ENCODE results near the gene CRYGC. TPM values are rescaled to one million over a fixed set of nuclear protein-coding genes. Genes with fewer than 3 reads are reported as not detected.

The CRYGC gene
- total RNA-seq, 1 experiment from 2014 or later, result not detected

- DNase-seq (ENCODE audit: low read depth, low spot score) (no peak), ATAC-seq (no peak)
- TF ChIP-seq TCF7L2 (IDR thresholded peaks at IDR 0.05; ENCODE audit: low read depth, low read length) (no peak), SIN3A (IDR thresholded peaks at IDR 0.05; ENCODE audit: borderline replicate concordance, insufficient read depth, low read depth, low read length) (no peak), POLR2AphosphoS5 (IDR thresholded peaks at IDR 0.05; ENCODE audit: low read depth, low read length) (no peak)
- TF ChIP-seq, protein P1, sequence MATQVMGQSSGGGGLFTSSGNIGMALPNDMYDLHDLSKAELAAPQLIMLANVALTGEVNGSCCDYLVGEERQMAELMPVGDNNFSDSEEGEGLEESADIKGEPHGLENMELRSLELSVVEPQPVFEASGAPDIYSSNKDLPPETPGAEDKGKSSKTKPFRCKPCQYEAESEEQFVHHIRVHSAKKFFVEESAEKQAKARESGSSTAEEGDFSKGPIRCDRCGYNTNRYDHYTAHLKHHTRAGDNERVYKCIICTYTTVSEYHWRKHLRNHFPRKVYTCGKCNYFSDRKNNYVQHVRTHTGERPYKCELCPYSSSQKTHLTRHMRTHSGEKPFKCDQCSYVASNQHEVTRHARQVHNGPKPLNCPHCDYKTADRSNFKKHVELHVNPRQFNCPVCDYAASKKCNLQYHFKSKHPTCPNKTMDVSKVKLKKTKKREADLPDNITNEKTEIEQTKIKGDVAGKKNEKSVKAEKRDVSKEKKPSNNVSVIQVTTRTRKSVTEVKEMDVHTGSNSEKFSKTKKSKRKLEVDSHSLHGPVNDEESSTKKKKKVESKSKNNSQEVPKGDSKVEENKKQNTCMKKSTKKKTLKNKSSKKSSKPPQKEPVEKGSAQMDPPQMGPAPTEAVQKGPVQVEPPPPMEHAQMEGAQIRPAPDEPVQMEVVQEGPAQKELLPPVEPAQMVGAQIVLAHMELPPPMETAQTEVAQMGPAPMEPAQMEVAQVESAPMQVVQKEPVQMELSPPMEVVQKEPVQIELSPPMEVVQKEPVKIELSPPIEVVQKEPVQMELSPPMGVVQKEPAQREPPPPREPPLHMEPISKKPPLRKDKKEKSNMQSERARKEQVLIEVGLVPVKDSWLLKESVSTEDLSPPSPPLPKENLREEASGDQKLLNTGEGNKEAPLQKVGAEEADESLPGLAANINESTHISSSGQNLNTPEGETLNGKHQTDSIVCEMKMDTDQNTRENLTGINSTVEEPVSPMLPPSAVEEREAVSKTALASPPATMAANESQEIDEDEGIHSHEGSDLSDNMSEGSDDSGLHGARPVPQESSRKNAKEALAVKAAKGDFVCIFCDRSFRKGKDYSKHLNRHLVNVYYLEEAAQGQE (IDR thresholded peaks at IDR 0.05; ENCODE audit: insufficient read depth in 1 of 2, low read depth in 2 of 2, low read length in 1 of 2), result no peak
- TF ChIP-seq, protein P2, sequence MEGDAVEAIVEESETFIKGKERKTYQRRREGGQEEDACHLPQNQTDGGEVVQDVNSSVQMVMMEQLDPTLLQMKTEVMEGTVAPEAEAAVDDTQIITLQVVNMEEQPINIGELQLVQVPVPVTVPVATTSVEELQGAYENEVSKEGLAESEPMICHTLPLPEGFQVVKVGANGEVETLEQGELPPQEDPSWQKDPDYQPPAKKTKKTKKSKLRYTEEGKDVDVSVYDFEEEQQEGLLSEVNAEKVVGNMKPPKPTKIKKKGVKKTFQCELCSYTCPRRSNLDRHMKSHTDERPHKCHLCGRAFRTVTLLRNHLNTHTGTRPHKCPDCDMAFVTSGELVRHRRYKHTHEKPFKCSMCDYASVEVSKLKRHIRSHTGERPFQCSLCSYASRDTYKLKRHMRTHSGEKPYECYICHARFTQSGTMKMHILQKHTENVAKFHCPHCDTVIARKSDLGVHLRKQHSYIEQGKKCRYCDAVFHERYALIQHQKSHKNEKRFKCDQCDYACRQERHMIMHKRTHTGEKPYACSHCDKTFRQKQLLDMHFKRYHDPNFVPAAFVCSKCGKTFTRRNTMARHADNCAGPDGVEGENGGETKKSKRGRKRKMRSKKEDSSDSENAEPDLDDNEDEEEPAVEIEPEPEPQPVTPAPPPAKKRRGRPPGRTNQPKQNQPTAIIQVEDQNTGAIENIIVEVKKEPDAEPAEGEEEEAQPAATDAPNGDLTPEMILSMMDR (IDR thresholded peaks at IDR 0.05), result no peak
- in situ Hi-C loops (cut with HindIII; ENCODE audit: low pct_unique_long_range_greater_than_20kb, low sequenced_read_pairs) (no loop called here), intact Hi-C loops (cut with micrococcal nuclease; ENCODE audit: unreplicated experiment) (no loop called here)
- Histone ChIP-seq H3K4me3 (ENCODE audit: low read depth in 2 of 2, low read length in 2 of 2) (no peak overlapping the region), H3K4me1 (ENCODE audit: control insufficient read depth, insufficient read depth, low read length) (no peaks in the 10 kb centered on the region), H3K9me3 (ENCODE audit: control insufficient read depth, insufficient read depth, low read depth, low read length) (no peaks in the 10 kb centered on the region), H3K27me3 (ENCODE audit: control insufficient read depth, insufficient read depth, low read length) (no peaks in the 10 kb centered on the region; the same call in 1 of the 2 replicates), H3K27ac (ENCODE audit: low read length) (no peak overlapping the region), H3K36me3 (ENCODE audit: control insufficient read depth, insufficient read depth, low read length) (no peaks in the 10 kb centered on the region)
- CTCF ChIA-PET, result no interaction called here
- POLR2A ChIA-PET, result interaction anchor here (0.6 kb wide), 1 partner anchor 72 kb away, joined by 6 read pairs; no protein-coding TSS in a partner anchor
- no TSS peak for BruUV-seq (replicated peaks)
These were observed 33.5 kb downstream of the CRYGC start for GRCh38 chr2:208096080-208096479.

DNA sequence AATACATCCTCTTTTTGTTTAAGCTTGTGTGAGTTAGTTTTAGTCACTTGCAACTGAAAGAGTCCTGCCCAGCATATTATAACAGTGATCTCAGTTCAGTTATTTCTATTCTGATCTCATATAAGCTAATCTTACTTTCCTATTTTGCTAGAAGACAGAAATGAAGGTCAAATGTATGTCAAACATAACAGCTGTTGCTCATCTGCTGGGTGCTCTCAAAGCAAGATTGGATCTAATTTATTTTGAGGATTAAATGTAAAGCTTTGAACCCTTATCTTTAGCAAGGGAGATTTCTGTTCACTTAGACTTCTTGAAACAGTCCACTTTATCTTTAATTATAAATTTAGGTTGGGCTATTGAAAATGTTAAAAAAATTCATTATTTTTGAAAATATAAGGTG lies 36.5 kb downstream of the CRYGC start:
- ATAC-seq, result no peak
- TF ChIP-seq, protein P2 (IDR thresholded peaks at IDR 0.05), result no peak
- TF ChIP-seq POLR2AphosphoS5 (IDR thresholded peaks at IDR 0.05; ENCODE audit: low read depth, low read length) (no peak), TCF7L2 (IDR thresholded peaks at IDR 0.05; ENCODE audit: low read depth, low read length) (no peak), SIN3A (IDR thresholded peaks at IDR 0.05; ENCODE audit: borderline replicate concordance, insufficient read depth, low read depth, low read length) (no peak)
- TF ChIP-seq, protein P1 (IDR thresholded peaks at IDR 0.05; ENCODE audit: insufficient read depth in 1 of 2, low read depth in 2 of 2, low read length in 1 of 2), result no peak
- POLR2A ChIA-PET, result no interaction called here
- in situ Hi-C loops (cut with HindIII; ENCODE audit: low pct_unique_long_range_greater_than_20kb, low sequenced_read_pairs) (no loop called here), intact Hi-C loops (cut with micrococcal nuclease; ENCODE audit: unreplicated experiment) (no loop called here)
- H3K4me3 ChIP-seq (ENCODE audit: low read depth in 2 of 2, low read length in 2 of 2), result no peak overlapping the region
- no peaks in the 10 kb centered on the region for H3K4me1 ChIP-seq (ENCODE audit: control insufficient read depth, insufficient read depth, low read length)
- H3K9me3 ChIP-seq (ENCODE audit: control insufficient read depth, insufficient read depth, low read depth, low read length), result no peaks in the 10 kb centered on the region
- no peak overlapping the region for H3K27ac ChIP-seq (ENCODE audit: low read length)
- no TSS peak for BruUV-seq (replicated peaks)
- DNase-seq (ENCODE audit: low read depth, low spot score), result no peak
- H3K27me3 ChIP-seq (ENCODE audit: control insufficient read depth, insufficient read depth, low read length), result no peaks in the 10 kb centered on the region; the same call in 1 of the 2 replicates
- H3K36me3 ChIP-seq (ENCODE audit: control insufficient read depth, insufficient read depth, low read length), result no peaks in the 10 kb centered on the region
- CTCF ChIA-PET, result no interaction called here

Measured in Panc1 (cell line).